ENCODE results near the gene LAMC1. TPM values are rescaled to one million over a fixed set of nuclear protein-coding genes. Genes with fewer than 3 reads are reported as not detected.

LAMC1 gene
- total RNA-seq, 1 donor from 2014 or later = 164 TPM

DNA sequence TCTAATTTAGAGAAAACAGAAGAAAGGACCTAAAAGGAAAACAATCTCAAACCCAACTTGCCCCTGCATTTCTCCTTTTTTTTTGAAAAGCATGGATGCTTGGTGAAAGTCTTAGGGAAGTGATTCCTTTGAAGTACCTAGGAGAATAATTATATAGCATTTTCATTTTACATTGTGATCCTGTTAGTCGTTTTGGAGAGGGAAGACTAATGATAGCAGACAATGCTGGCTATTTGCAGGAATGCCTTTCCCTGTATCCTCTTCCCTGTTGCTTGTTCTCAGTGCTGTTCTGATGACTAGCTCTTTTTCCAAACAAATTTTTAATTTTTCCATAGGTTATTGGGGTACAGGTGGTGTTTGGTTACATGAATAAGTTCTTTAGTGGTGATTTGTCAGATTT is 53.9 kb downstream of the LAMC1 start:
- peaks cover 7% of the 10 kb centered on the region for H3K4me1 Mint-ChIP-seq
- no peaks in the 10 kb centered on the region for H3K36me3 Mint-ChIP-seq
- H3K9me3 Mint-ChIP-seq = peaks cover 5% of the 10 kb centered on the region
- no peak for DNase-seq (ENCODE audit: low spot score in 2 of 2, unreplicated experiment in 2 of 2)
- H3K27ac Mint-ChIP-seq = no peak overlapping the region
- no peaks in the 10 kb centered on the region for H3K27me3 Mint-ChIP-seq (ENCODE audit: low read depth)
- TF ChIP-seq, protein P1, sequence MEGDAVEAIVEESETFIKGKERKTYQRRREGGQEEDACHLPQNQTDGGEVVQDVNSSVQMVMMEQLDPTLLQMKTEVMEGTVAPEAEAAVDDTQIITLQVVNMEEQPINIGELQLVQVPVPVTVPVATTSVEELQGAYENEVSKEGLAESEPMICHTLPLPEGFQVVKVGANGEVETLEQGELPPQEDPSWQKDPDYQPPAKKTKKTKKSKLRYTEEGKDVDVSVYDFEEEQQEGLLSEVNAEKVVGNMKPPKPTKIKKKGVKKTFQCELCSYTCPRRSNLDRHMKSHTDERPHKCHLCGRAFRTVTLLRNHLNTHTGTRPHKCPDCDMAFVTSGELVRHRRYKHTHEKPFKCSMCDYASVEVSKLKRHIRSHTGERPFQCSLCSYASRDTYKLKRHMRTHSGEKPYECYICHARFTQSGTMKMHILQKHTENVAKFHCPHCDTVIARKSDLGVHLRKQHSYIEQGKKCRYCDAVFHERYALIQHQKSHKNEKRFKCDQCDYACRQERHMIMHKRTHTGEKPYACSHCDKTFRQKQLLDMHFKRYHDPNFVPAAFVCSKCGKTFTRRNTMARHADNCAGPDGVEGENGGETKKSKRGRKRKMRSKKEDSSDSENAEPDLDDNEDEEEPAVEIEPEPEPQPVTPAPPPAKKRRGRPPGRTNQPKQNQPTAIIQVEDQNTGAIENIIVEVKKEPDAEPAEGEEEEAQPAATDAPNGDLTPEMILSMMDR (IDR thresholded peaks at IDR 0.05; ENCODE audit: unreplicated experiment) = no peak
- H3K4me3 Mint-ChIP-seq = no peak overlapping the region

DNA sequence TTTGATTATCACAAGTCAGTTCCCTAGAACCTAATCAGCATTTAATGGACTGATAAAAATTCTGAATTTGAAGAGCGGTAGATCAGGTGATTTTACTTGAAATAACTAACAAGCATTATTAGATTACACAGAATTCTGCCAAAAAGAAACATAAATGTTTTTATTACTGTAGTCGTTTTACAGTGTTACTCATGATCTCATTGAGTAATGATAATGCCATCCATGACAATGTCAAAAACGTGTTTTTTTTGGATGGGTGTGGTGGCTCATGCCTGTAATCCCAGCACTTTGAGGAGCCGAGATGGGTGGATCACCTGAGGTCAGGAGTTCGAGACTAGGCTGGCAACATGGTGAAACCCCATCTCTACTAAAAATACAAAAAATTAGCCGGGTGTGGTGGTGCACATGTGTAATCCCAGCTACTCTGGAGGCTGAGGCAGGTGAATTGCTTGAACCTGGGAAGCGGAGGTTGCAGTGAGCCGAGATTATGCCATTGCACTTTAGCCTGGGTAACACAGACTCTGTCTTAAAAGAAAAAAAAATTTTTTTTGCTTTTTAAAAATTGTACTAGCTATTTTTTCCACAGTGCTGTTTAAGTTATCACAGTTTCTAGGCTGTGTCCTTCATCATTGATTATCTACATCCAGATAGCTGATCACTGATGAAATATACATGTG is 56.6 kb downstream of the LAMC1 start:
- TF ChIP-seq, protein P1 (IDR thresholded peaks at IDR 0.05; ENCODE audit: unreplicated experiment) = no peak
- Mint-ChIP-seq H3K4me3 (no peak overlapping the region), H3K36me3 (no peaks in the 10 kb centered on the region), H3K4me1 (peaks cover 3% of the 10 kb centered on the region), H3K27ac (no peak overlapping the region), H3K9me3 (no peaks in the 10 kb centered on the region), H3K27me3 (ENCODE audit: low read depth) (no peaks in the 10 kb centered on the region)
- DNase-seq (ENCODE audit: low spot score in 2 of 2, unreplicated experiment in 2 of 2) = no peak

DNA sequence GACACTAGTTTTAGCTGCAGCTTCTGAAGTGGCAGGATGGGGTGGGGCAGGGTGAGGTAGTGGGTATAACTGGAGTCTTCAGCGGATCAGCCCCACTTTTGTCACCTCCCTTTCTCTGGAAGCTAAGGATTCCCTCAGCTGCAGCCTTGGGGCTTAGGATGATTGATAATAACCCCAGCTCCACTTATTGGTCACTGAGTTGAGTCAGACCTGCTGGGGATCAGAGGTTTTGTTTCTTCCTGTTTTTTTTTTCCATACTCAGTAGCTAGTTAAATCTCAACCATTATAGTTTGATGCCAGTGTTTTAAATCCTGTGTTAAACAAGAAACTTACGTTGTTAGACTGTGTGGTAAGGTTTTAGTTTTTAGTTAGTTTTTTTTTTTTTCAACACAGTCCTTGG is 57.2 kb downstream of the LAMC1 start:
- Mint-ChIP-seq H3K4me3 (no peak overlapping the region), H3K4me1 (peaks cover 3% of the 10 kb centered on the region), H3K27ac (no peak overlapping the region), H3K36me3 (no peaks in the 10 kb centered on the region), H3K9me3 (no peaks in the 10 kb centered on the region), H3K27me3 (ENCODE audit: low read depth) (no peaks in the 10 kb centered on the region)
- TF ChIP-seq, protein P1 (IDR thresholded peaks at IDR 0.05; ENCODE audit: unreplicated experiment) = no peak
- no peak for DNase-seq (ENCODE audit: low spot score in 2 of 2, unreplicated experiment in 2 of 2)

DNA sequence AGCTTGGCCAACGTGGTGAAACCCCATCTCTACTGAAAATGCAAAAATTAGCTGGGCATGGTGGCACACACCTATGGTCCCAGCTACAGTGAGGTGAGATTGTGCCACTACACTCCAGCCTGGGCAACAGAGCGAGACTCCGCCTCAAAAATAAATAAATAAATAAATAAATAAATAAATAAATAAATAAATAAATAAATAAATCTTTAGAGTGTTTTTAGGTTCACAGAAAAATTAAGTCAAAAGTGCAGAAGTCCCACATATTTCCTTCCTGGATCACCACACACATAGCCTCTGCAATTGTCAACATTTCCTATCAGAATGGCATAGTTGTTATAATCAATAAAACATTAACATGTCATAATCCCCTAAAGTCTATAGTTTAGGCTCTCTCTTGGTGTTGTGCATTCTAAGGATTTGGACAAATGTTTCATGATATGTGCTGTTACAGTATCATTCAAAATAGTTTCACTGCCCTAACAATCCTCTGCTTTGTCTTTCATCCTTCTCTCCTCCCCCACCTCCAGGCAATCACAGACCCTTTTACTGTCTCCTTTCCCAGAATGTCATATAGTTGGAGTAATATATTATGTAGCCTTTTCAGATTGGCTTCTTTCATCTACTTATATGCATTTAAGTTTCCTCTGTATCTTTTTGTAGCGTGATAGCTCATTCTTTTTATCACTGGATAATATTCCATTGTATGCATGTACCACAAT is 58.3 kb downstream of the LAMC1 start:
- H3K9me3 Mint-ChIP-seq = no peaks in the 10 kb centered on the region
- H3K27me3 Mint-ChIP-seq (ENCODE audit: low read depth) = no peaks in the 10 kb centered on the region
- no peak overlapping the region for H3K4me3 Mint-ChIP-seq
- TF ChIP-seq, protein P1 (IDR thresholded peaks at IDR 0.05; ENCODE audit: unreplicated experiment) = no peak
- no peaks in the 10 kb centered on the region for H3K36me3 Mint-ChIP-seq
- peaks cover 8% of the 10 kb centered on the region for H3K4me1 Mint-ChIP-seq
- no peak for DNase-seq (ENCODE audit: low spot score in 2 of 2, unreplicated experiment in 2 of 2)
- H3K27ac Mint-ChIP-seq = no peak overlapping the region

DNA sequence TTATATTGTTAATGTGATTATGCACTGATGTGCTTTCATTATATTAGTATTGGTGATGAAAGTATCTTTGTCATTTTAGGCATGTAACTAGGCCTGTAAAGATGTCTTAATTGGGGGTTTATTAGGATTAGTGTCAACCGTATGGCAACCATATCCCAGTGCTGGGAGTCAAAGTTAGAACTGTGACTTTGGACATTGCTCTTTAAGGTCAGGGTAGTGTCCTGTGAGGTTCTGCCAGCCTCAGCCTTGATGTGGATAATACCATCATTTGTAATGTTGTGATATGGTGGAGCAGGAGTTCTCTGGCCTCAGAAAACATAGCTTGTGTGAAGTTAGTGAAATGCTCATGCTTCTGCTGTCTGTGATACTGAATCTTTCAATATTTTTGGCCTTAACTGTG is 59.4 kb downstream of the LAMC1 start:
- Mint-ChIP-seq H3K36me3 (no peaks in the 10 kb centered on the region), H3K9me3 (no peaks in the 10 kb centered on the region), H3K4me1 (peaks cover 17% of the 10 kb centered on the region), H3K27ac (no peak overlapping the region), H3K4me3 (no peak overlapping the region), H3K27me3 (ENCODE audit: low read depth) (no peaks in the 10 kb centered on the region)
- TF ChIP-seq, protein P1 (IDR thresholded peaks at IDR 0.05; ENCODE audit: unreplicated experiment) = no peak
- no peak for DNase-seq (ENCODE audit: low spot score in 2 of 2, unreplicated experiment in 2 of 2)
